Right atrium auricular region (tissue), 2 donors: ENCODE measurements around the gene KLHDC2. TPM values are rescaled to one million over a fixed set of nuclear protein-coding genes. Genes with fewer than 3 reads are reported as not detected.
"Not testable (repeated sequence)": the region's sequence is repeated elsewhere in the genome, so short reads cannot be mapped to it uniquely, and the experiment has no call there.

Experiments used
- DNase-seq: peaks from one replicate; pipeline ENCODE4 v3.0.0-alpha.2; 2019; ENCODE audit warnings: low spot score
- H3K27ac ChIP-seq, 2 donors: fragments of 200-600 bp; sonication (generic); 1 replicate in 1 of 2; 2 replicates in 1 of 2; pipeline ENCODE4 v1.5.1; 2016 to 2019
- H3K27me3 ChIP-seq, 2 donors: fragments of 200-600 bp; sonication (generic); one replicate each; pipeline versions ENCODE4 v1.5.1 to v1.6.0; 2017 to 2019
- H3K36me3 ChIP-seq: fragments of 200-600 bp; sonication (generic); one replicate; pipeline ENCODE4 v1.5.1; 2016
- H3K4me1 ChIP-seq, 2 donors: fragments of 200-600 bp; sonication (generic); one replicate each; pipeline versions ENCODE4 v1.5.1 to v1.6.0; 2017 to 2019
- H3K4me3 ChIP-seq, 2 donors: fragments of 200-600 bp; sonication (generic); 1 replicate in 1 of 2; 2 replicates in 1 of 2; pipeline ENCODE4 v1.5.1; 2017 to 2019; ENCODE audit warnings: mild to moderate bottlenecking in 1 of 2, moderate library complexity in 1 of 2
- H3K9me3 ChIP-seq, 2 donors: fragments of 200-600 bp; sonication (generic); one replicate each; pipeline ENCODE4 v1.5.1; 2019
- CTCF ChIP-seq, 2 donors: fragments of 200-600 bp; sonication (generic); IDR thresholded peaks; one replicate each; pipeline ENCODE4 v1.5.1; 2019; ENCODE audit warnings: antibody characterized with exemption in 2 of 2
- total RNA-seq, 2 donors: library from RNA; depleted of rRNA; stranded (reverse); fragments of >200 nt; gene quantifications; one replicate each; pipeline ENCODE4 v1.1.0, GENCODE V29; 2016

The KLHDC2 gene
- 10 to 100 TPM; 51.1 to 80.3 TPM for total RNA-seq

- Histone ChIP-seq H3K9me3 (no peaks in the 10 kb centered on the region), H3K4me1 (peaks cover 0 to 29% of the 10 kb centered on the region in 2 donors), H3K4me3 (peak within 1 kb of the TSS; percentile 94), H3K27me3 (no peaks in the 10 kb centered on the region), H3K27ac (peak within 1 kb of the TSS; percentile 98 to 99), H3K36me3 (peaks cover 5% of the 10 kb centered on the region)
- TF ChIP-seq CTCF (IDR thresholded peaks at IDR 0.05): peak; percentile 16 to 57
- peak; percentile 86 for DNase-seq
Observed at GRCh38 chr14:49767571-49768300, at the start of gene KLHDC2. Gene KLHDC2 (plus strand): TSS chr14:49768153. CDS start chr14:49768469, 316 bp downstream.

- no peak overlapping the region for H3K27ac ChIP-seq
- no peak overlapping the region for H3K4me3 ChIP-seq
- H3K36me3 ChIP-seq: peaks cover 30% of the 10 kb centered on the region
- no peaks in the 10 kb centered on the region for H3K27me3 ChIP-seq
- no peaks in the 10 kb centered on the region for H3K9me3 ChIP-seq
- H3K4me1 ChIP-seq: no peaks in the 10 kb centered on the region
- no peak for TF ChIP-seq CTCF (IDR thresholded peaks at IDR 0.05)
- DNase-seq: no peak
Observed at GRCh38 chr14:49720744-49721143, 47.2 kb upstream of the KLHDC2 start.

- H3K27ac ChIP-seq, H3K27me3 ChIP-seq, H3K9me3 ChIP-seq, H3K4me1 ChIP-seq, DNase-seq, H3K4me3 ChIP-seq: not testable (repeated sequence)
- H3K36me3 ChIP-seq: peaks cover 42% of the 10 kb centered on the region
Observed at GRCh38 chr14:49721733-49722435, 46.1 kb upstream of the KLHDC2 start.

- TF ChIP-seq CTCF (IDR thresholded peaks at IDR 0.05): no peak
- no peak overlapping the region for H3K27ac ChIP-seq
- no peaks in the 10 kb centered on the region for H3K4me1 ChIP-seq
- no peak overlapping the region for H3K4me3 ChIP-seq
- no peak for DNase-seq
- H3K27me3 ChIP-seq: no peaks in the 10 kb centered on the region
- H3K9me3 ChIP-seq: no peaks in the 10 kb centered on the region
- H3K36me3 ChIP-seq: peaks cover 56% of the 10 kb centered on the region
Observed at GRCh38 chr14:49727171-49727570, 40.8 kb upstream of the KLHDC2 start.

- no peak for TF ChIP-seq CTCF (IDR thresholded peaks at IDR 0.05)
- no peaks in the 10 kb centered on the region for H3K27me3 ChIP-seq
- no peak for DNase-seq
- no peak overlapping the region for H3K27ac ChIP-seq
- H3K4me1 ChIP-seq: no peaks in the 10 kb centered on the region
- H3K4me3 ChIP-seq: no peak overlapping the region
- H3K9me3 ChIP-seq: no peaks in the 10 kb centered on the region
- H3K36me3 ChIP-seq: peaks cover 23% of the 10 kb centered on the region
Observed at GRCh38 chr14:49732896-49733295, 35.1 kb upstream of the KLHDC2 start.

GRCh38 chr14:49733836-49734235 lies 34.1 kb upstream of the KLHDC2 start:
- Histone ChIP-seq H3K4me3 (no peak overlapping the region), H3K27me3 (no peaks in the 10 kb centered on the region), H3K36me3 (peaks cover 20% of the 10 kb centered on the region), H3K27ac (no peak overlapping the region), H3K9me3 (no peaks in the 10 kb centered on the region), H3K4me1 (no peaks in the 10 kb centered on the region)
- TF ChIP-seq CTCF (IDR thresholded peaks at IDR 0.05): no peak
- no peak for DNase-seq

GRCh38 chr14:49735669-49736068 lies 32.3 kb upstream of the KLHDC2 start:
- H3K4me3 ChIP-seq, H3K27me3 ChIP-seq, DNase-seq, H3K4me1 ChIP-seq, H3K27ac ChIP-seq, H3K9me3 ChIP-seq: not testable (repeated sequence)
- peaks cover 24% of the 10 kb centered on the region for H3K36me3 ChIP-seq
